ENCODE measurements around the gene KLHL29. TPM values are rescaled to one million over a fixed set of nuclear protein-coding genes. Genes with fewer than 3 reads are reported as not detected.

Gene KLHL29
- polyA plus RNA-seq, 1 donor from 2014 or later: 42.4 TPM

DNA sequence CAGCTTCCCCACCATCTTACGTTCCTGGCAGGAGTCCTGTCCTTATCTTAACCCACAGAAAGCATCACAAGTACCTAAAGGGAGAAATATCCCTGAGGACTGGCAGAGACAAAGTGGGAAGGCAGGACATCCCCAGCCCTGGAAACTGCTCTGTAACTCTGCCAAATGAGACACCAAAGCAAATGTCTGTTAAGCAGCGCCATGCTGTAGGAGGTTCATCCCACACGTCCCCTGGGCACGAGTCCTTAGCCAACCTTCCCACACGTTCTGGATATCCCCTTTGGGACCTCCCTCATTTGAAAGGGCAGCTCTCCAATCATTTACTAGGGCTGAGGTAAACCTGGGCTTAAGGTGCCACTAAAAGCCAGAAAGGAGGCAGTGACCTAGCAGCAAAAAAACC lies 334.7 kb downstream of the KLHL29 start:
- TF ChIP-seq MXI1 (conservative IDR thresholded peaks at IDR 0.05; ENCODE audit: poor library complexity, severe bottlenecking): no peak
- no peak for TF ChIP-seq POLR2AphosphoS5 (IDR thresholded peaks at IDR 0.05)
- no peak for TF ChIP-seq RAD21 (conservative IDR thresholded peaks at IDR 0.05)
- TF ChIP-seq SMC3 (conservative IDR thresholded peaks at IDR 0.05; ENCODE audit: poor library complexity): no peak
- TF ChIP-seq EZH2 (IDR thresholded peaks at IDR 0.05; ENCODE audit: borderline replicate concordance, insufficient read depth, low read length, poor library complexity, severe bottlenecking): no peak
- TF ChIP-seq TAF1 (IDR thresholded peaks at IDR 0.05; ENCODE audit: low read depth): no peak
- TF ChIP-seq EP300 (conservative IDR thresholded peaks at IDR 0.05; ENCODE audit: poor library complexity, severe bottlenecking): no peak
- no peak for TF ChIP-seq CTCF (IDR thresholded peaks at IDR 0.05; ENCODE audit: poor library complexity, severe bottlenecking)
- TF ChIP-seq, protein P1, sequence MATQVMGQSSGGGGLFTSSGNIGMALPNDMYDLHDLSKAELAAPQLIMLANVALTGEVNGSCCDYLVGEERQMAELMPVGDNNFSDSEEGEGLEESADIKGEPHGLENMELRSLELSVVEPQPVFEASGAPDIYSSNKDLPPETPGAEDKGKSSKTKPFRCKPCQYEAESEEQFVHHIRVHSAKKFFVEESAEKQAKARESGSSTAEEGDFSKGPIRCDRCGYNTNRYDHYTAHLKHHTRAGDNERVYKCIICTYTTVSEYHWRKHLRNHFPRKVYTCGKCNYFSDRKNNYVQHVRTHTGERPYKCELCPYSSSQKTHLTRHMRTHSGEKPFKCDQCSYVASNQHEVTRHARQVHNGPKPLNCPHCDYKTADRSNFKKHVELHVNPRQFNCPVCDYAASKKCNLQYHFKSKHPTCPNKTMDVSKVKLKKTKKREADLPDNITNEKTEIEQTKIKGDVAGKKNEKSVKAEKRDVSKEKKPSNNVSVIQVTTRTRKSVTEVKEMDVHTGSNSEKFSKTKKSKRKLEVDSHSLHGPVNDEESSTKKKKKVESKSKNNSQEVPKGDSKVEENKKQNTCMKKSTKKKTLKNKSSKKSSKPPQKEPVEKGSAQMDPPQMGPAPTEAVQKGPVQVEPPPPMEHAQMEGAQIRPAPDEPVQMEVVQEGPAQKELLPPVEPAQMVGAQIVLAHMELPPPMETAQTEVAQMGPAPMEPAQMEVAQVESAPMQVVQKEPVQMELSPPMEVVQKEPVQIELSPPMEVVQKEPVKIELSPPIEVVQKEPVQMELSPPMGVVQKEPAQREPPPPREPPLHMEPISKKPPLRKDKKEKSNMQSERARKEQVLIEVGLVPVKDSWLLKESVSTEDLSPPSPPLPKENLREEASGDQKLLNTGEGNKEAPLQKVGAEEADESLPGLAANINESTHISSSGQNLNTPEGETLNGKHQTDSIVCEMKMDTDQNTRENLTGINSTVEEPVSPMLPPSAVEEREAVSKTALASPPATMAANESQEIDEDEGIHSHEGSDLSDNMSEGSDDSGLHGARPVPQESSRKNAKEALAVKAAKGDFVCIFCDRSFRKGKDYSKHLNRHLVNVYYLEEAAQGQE (IDR thresholded peaks at IDR 0.05; ENCODE audit: borderline replicate concordance): no peak
- Histone ChIP-seq H3K36me3 (ENCODE audit: insufficient read depth, low read length) (peaks cover 5% of the 10 kb centered on the region), H3K9ac (ENCODE audit: low read length) (no peak overlapping the region), H3K9me3 (ENCODE audit: low read length) (no peaks in the 10 kb centered on the region), H3K4me2 (ENCODE audit: low read length) (no peak overlapping the region), H3K4me3 (ENCODE audit: low read length) (no peak overlapping the region), H4K20me1 (ENCODE audit: insufficient read depth) (no peaks in the 10 kb centered on the region), H3F3A (ENCODE audit: insufficient read depth, low read length, poor library complexity, severe bottlenecking) (no peaks in the 10 kb centered on the region), H3K9me2 (ENCODE audit: insufficient read depth, low read length) (no peaks in the 10 kb centered on the region), H3K27me3 (ENCODE audit: insufficient read depth, low read depth, low read length) (no peaks in the 10 kb centered on the region), H3K27ac (ENCODE audit: low read length) (no peak overlapping the region), H3K79me2 (replicated peaks; ENCODE audit: insufficient read depth, low read length) (no peaks in the 10 kb centered on the region), H2AFZ (ENCODE audit: low read depth, low read length) (no peak overlapping the region)

- Histone ChIP-seq H3K27ac (ENCODE audit: low read length) (no peak overlapping the region), H3K79me2 (replicated peaks; ENCODE audit: insufficient read depth, low read length) (no peaks in the 10 kb centered on the region), H3K4me3 (ENCODE audit: low read length) (no peak overlapping the region), H3K4me2 (ENCODE audit: low read length) (no peak overlapping the region), H3K9me3 (ENCODE audit: low read length) (no peaks in the 10 kb centered on the region), H4K20me1 (ENCODE audit: insufficient read depth) (no peaks in the 10 kb centered on the region), H3K9ac (ENCODE audit: low read length) (no peak overlapping the region), H3K36me3 (ENCODE audit: insufficient read depth, low read length) (peaks cover 5% of the 10 kb centered on the region), H3K27me3 (ENCODE audit: insufficient read depth, low read depth, low read length) (no peaks in the 10 kb centered on the region), H3K9me2 (ENCODE audit: insufficient read depth, low read length) (no peaks in the 10 kb centered on the region), H2AFZ (ENCODE audit: low read depth, low read length) (no peak overlapping the region), H3F3A (ENCODE audit: insufficient read depth, low read length, poor library complexity, severe bottlenecking) (no peaks in the 10 kb centered on the region)
- TF ChIP-seq MXI1 (conservative IDR thresholded peaks at IDR 0.05; ENCODE audit: poor library complexity, severe bottlenecking) (no peak), SMC3 (conservative IDR thresholded peaks at IDR 0.05; ENCODE audit: poor library complexity) (no peak), CTCF (IDR thresholded peaks at IDR 0.05; ENCODE audit: poor library complexity, severe bottlenecking) (no peak), EP300 (conservative IDR thresholded peaks at IDR 0.05; ENCODE audit: poor library complexity, severe bottlenecking) (no peak), TAF1 (IDR thresholded peaks at IDR 0.05; ENCODE audit: low read depth) (no peak), POLR2AphosphoS5 (IDR thresholded peaks at IDR 0.05) (no peak), RAD21 (conservative IDR thresholded peaks at IDR 0.05) (no peak), EZH2 (IDR thresholded peaks at IDR 0.05; ENCODE audit: borderline replicate concordance, insufficient read depth, low read length, poor library complexity, severe bottlenecking) (no peak)
- TF ChIP-seq, protein P1 (IDR thresholded peaks at IDR 0.05; ENCODE audit: borderline replicate concordance): no peak
Observed at GRCh38 chr2:23720705-23721453, 335.9 kb downstream of the KLHL29 start.
